ENCODE measurements around the gene SAP30L. TPM values are rescaled to one million over a fixed set of nuclear protein-coding genes. Genes with fewer than 3 reads are reported as not detected.

Gene SAP30L
- total RNA-seq, 1 experiment from 2014 or later = 53.0 TPM

DNA sequence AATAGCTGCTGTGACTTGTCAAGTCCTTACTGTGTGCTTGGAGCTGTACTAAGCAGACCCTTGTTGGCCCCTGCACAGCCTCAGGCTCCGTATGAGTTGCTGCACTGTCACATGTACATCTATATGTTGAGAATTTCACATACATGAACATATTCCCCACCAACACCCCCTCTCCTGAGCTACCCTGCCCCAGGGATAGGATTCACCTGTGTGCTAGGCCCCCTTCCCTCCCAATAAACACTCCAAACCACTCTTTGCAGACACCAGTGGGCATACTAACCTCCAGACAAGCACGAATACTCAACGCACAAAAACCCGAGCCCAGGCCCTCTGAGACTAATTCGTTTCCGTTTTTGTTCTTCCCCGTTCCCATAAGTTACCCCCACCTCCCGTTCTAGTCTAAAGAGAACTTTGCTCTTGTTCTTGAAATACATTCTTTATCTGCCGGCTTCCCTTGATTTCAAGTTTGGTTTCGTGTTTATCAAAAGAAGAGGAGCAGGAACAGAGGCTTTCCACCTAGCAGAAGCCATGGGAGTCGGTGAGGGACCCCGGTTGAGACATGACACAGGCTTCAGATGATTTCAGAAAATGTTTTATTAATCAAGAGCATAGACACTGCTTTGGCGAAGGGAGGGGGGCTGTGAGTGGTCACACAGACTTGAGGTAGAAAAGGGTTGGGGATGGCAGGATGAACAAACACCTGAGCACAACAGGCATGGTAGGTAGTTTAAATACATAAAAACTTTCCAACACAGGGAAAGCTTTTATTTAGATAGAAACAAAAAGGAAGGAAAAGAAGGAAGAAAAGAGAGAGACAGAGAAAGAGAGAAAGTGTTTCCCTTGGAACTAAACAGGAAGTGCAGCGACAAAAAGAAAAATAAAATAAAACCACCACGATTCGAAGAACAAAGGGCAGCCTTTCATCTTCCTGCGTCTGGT is 28.9 kb downstream of the SAP30L start:
- POLR2A ChIA-PET (ENCODE audit: unreplicated experiment) = no interaction called here
- TF ChIP-seq EZH2 (IDR thresholded peaks at IDR 0.05; ENCODE audit: low read depth) = no peak
- Histone ChIP-seq H3K9me3 (ENCODE audit: insufficient read depth, low read depth) (no peaks in the 10 kb centered on the region), H3K4me2 (no peak overlapping the region), H3K4me1 (replicated peaks; ENCODE audit: insufficient read depth) (no peaks in the 10 kb centered on the region), H3F3A (ENCODE audit: insufficient read depth, low read depth) (peaks cover 4% of the 10 kb centered on the region; the same call in 1 of the 2 replicates), H3K9me2 (ENCODE audit: insufficient read depth) (no peaks in the 10 kb centered on the region), H3K27ac (no peak overlapping the region), H3K27me3 (ENCODE audit: insufficient read depth, low read depth) (peaks cover 24% of the 10 kb centered on the region; the same call in 1 of the 2 replicates), H3K4me3 (no peak overlapping the region), H3K79me2 (ENCODE audit: low read depth) (no peaks in the 10 kb centered on the region), H3K36me3 (ENCODE audit: low read depth) (no peaks in the 10 kb centered on the region), H2AFZ (no peak overlapping the region), H4K20me1 (ENCODE audit: insufficient read depth) (no peaks in the 10 kb centered on the region)
- CTCF ChIA-PET = no interaction called here
- no TSS peak for BruUV-seq (replicated peaks)
- intact Hi-C loops (cut with micrococcal nuclease; ENCODE audit: unreplicated experiment) = no loop called here
- DNase-seq = no peak

DNA sequence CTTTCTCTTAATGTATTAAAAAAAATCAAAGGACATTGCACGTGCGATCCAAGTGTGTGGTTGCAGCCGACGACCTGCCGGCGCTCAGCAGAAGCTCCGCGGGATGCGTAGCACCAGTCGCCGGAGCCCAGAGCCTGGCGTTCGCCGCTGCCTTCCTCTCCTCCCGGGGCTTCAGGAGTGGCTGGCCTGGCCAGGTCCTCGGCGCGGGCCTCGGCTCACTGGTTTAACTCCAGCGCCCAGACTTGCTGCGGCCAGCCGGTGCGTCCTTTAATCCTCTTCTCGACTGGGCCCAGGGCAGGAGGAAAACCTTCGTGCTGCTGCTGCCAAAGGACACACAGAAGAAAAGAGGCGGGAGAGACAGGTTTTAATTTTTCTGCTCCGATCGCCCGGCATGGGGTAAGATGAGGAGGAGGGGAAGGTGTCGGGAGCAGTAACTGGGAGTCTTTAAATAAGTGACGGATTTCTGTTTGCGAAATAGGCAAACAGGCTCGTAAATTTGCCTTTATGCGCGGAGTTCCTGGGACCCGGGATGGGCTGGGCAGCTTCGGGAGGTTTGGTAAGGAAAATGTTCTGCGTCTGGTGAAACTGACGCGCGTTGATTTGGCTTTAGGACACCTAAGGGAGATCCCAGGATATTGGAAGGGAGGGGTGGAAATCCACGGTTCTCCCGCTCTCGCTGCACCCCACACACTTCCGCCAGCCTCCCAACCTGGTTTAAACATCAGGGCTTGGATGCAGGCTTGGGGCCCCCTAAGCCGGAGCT is 30.0 kb downstream of the SAP30L start:
- Histone ChIP-seq H3K9me2 (ENCODE audit: insufficient read depth) (no peaks in the 10 kb centered on the region), H3K4me3 (no peak overlapping the region), H3K79me2 (ENCODE audit: low read depth) (no peaks in the 10 kb centered on the region), H3F3A (ENCODE audit: insufficient read depth, low read depth) (no peaks in the 10 kb centered on the region), H3K9me3 (ENCODE audit: insufficient read depth, low read depth) (no peaks in the 10 kb centered on the region), H4K20me1 (ENCODE audit: insufficient read depth) (no peaks in the 10 kb centered on the region), H3K27ac (no peak overlapping the region), H3K4me1 (replicated peaks; ENCODE audit: insufficient read depth) (no peaks in the 10 kb centered on the region), H3K4me2 (no peak overlapping the region), H3K36me3 (ENCODE audit: low read depth) (no peaks in the 10 kb centered on the region), H2AFZ (no peak overlapping the region), H3K27me3 (ENCODE audit: insufficient read depth, low read depth) (peaks cover 35% of the 10 kb centered on the region)
- intact Hi-C loops (cut with micrococcal nuclease; ENCODE audit: unreplicated experiment) = no loop called here
- no peak for TF ChIP-seq EZH2 (IDR thresholded peaks at IDR 0.05; ENCODE audit: low read depth)
- TF ChIP-seq, protein P1, sequence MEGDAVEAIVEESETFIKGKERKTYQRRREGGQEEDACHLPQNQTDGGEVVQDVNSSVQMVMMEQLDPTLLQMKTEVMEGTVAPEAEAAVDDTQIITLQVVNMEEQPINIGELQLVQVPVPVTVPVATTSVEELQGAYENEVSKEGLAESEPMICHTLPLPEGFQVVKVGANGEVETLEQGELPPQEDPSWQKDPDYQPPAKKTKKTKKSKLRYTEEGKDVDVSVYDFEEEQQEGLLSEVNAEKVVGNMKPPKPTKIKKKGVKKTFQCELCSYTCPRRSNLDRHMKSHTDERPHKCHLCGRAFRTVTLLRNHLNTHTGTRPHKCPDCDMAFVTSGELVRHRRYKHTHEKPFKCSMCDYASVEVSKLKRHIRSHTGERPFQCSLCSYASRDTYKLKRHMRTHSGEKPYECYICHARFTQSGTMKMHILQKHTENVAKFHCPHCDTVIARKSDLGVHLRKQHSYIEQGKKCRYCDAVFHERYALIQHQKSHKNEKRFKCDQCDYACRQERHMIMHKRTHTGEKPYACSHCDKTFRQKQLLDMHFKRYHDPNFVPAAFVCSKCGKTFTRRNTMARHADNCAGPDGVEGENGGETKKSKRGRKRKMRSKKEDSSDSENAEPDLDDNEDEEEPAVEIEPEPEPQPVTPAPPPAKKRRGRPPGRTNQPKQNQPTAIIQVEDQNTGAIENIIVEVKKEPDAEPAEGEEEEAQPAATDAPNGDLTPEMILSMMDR (conservative IDR thresholded peaks at IDR 0.05) = no peak
- ChIA-PET POLR2A (ENCODE audit: unreplicated experiment) (interaction anchor here (0.6 kb wide), 1 partner anchor 11 kb away, joined by 3 read pairs; no protein-coding TSS in a partner anchor), CTCF (no interaction called here)
- no peak for DNase-seq
- BruUV-seq (replicated peaks) = no TSS peak

DNA sequence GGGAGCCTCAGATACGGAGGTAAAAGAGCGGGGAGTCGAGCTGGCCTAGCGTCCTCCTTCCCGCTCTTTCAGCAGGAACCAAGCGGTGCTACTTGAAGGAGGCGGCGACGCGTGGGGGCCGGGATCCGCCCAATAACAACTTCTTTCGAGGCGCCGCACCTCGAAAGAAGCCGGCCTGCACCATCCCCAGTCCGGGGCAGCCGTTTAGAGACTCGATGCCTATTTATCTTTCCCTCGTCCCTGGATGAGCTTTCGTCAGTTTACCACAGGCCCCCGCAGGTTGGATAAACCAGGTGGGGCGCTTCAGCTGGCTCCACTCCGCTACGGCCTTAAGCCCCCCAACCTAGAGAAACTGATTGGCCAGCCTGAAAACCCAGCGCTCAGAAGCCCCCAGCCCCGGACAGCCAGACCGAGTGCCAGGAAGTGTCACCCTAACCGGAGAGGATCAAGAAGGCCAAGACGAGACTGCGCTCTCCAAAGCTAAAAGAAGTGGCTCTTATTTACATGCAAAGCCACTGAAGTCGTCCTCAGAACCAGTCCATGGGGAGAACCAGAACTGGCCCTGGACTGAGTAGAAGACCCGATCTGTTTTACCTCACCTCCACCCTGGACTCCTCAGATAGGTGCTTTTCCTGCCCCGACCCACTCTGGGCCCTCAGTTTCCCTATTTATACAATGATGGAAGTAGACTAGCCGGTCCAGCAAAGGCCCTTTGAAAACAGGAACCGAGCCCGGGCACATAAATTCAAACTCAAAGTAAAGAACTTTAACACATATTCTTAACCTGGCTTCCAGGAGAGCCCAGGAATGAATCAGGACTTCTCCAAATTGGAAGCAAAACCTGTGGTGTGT is 30.8 kb downstream of the SAP30L start:
- Histone ChIP-seq H2AFZ (no peak overlapping the region), H3K27me3 (ENCODE audit: insufficient read depth, low read depth) (peaks cover 43% of the 10 kb centered on the region), H3K9me2 (ENCODE audit: insufficient read depth) (no peaks in the 10 kb centered on the region), H3K79me2 (ENCODE audit: low read depth) (no peaks in the 10 kb centered on the region), H3K4me1 (replicated peaks; ENCODE audit: insufficient read depth) (no peaks in the 10 kb centered on the region), H3K27ac (no peak overlapping the region), H3K36me3 (ENCODE audit: low read depth) (no peaks in the 10 kb centered on the region), H3K4me2 (no peak overlapping the region), H4K20me1 (ENCODE audit: insufficient read depth) (no peaks in the 10 kb centered on the region), H3K9me3 (ENCODE audit: insufficient read depth, low read depth) (no peaks in the 10 kb centered on the region), H3K4me3 (no peak overlapping the region), H3F3A (ENCODE audit: insufficient read depth, low read depth) (no peaks in the 10 kb centered on the region)
- intact Hi-C loops (cut with micrococcal nuclease; ENCODE audit: unreplicated experiment) = no loop called here
- ChIA-PET POLR2A (ENCODE audit: unreplicated experiment) (interaction anchor here (0.6 kb wide), 1 partner anchor 10 kb away, joined by 3 read pairs; no protein-coding TSS in a partner anchor), CTCF (interaction anchor here (0.6 kb wide), 1 partner anchor 212 kb away, joined by 10 read pairs; no protein-coding TSS in a partner anchor)
- DNase-seq = no peak
- no TSS peak for BruUV-seq (replicated peaks)
- TF ChIP-seq, protein P1 (conservative IDR thresholded peaks at IDR 0.05) = no peak
- no peak for TF ChIP-seq EZH2 (IDR thresholded peaks at IDR 0.05; ENCODE audit: low read depth)

Data from PC-9 (cell line).